ENCODE data around the gene COPS7A. TPM values are rescaled to one million over a fixed set of nuclear protein-coding genes. Genes with fewer than 3 reads are reported as not detected.
"Not testable (repeated sequence)": the region's sequence is repeated elsewhere in the genome, so short reads cannot be mapped to it uniquely, and the experiment has no call there.

The COPS7A gene
- total RNA-seq, 2 donors from 2014 or later: 20.2 to 27.7 TPM

- intact Hi-C loops (cut with DNase I): no loop called here
- no peak overlapping the region for H3K4me3 ChIP-seq
- ATAC-seq (no peak), DNase-seq (no peak)
- no peaks in the 10 kb centered on the region for H3K27me3 ChIP-seq
- WGBS, 2 donors: 80 to 84% methylated on average over 3 of the region's 3 CpGs
- no peak overlapping the region for H3K27ac ChIP-seq
- no peaks in the 10 kb centered on the region for H3K9me3 ChIP-seq
- peaks cover 0 to 8% of the 10 kb centered on the region in 2 donors for H3K36me3 ChIP-seq (replicated peaks in 1 of 2; ENCODE audit: insufficient read depth in 1 of 2, low read depth in 2 of 2)
- peaks cover 4% of the 10 kb centered on the region for H3K4me1 ChIP-seq
- TF ChIP-seq CTCF (IDR thresholded peaks at IDR 0.05) (no peak), POLR2A (IDR thresholded peaks at IDR 0.05) (no peak)
These were observed 19.0 kb downstream of the COPS7A start for GRCh38 chr12:6742834-6743233.

- ATAC-seq; H3K27me3 ChIP-seq; H3K27ac ChIP-seq; DNase-seq; H3K4me3 ChIP-seq; H3K4me1 ChIP-seq; H3K9me3 ChIP-seq; intact Hi-C loops (cut with DNase I): not testable (repeated sequence)
- 26 to 42% methylated on average over 7 of the region's 7 CpGs for WGBS, 2 donors
- H3K36me3 ChIP-seq (replicated peaks in 1 of 2; ENCODE audit: insufficient read depth in 1 of 2, low read depth in 2 of 2): peaks cover 0 to 12% of the 10 kb centered on the region in 2 donors
These were observed 19.5 kb downstream of the COPS7A start for GRCh38 chr12:6743300-6743699.

GRCh38 chr12:6745741-6746525, 22.1 kb downstream of the COPS7A start:
- DNase-seq (peak in 1 of 4 donors; percentile 29), ATAC-seq (no peak)
- Histone ChIP-seq H3K4me3 (no peak overlapping the region), H3K4me1 (peaks cover 4% of the 10 kb centered on the region), H3K9me3 (no peaks in the 10 kb centered on the region), H3K36me3 (replicated peaks in 1 of 2; ENCODE audit: insufficient read depth in 1 of 2, low read depth in 2 of 2) (peaks cover 19 to 31% of the 10 kb centered on the region in 2 donors), H3K27ac (peak overlapping the region in 2 of 4 donors; percentile 37 to 46), H3K27me3 (no peaks in the 10 kb centered on the region)
- 61 to 80% methylated on average over 12 to 13 of the region's 13 CpGs for WGBS, 2 donors
- TF ChIP-seq POLR2A (IDR thresholded peaks at IDR 0.05): no peak
- no peak for TF ChIP-seq CTCF (IDR thresholded peaks at IDR 0.05)
- intact Hi-C loops (cut with DNase I): loop anchor here (5.0 kb wide), 1 partner anchor 91 kb away; no protein-coding TSS in a partner anchor

- Histone ChIP-seq H3K9me3 (no peaks in the 10 kb centered on the region), H3K27ac (no peak overlapping the region), H3K4me3 (no peak overlapping the region), H3K4me1 (peaks cover 16% of the 10 kb centered on the region), H3K36me3 (replicated peaks in 1 of 2; ENCODE audit: insufficient read depth in 1 of 2, low read depth in 2 of 2) (peaks cover 19 to 31% of the 10 kb centered on the region in 2 donors), H3K27me3 (no peaks in the 10 kb centered on the region)
- WGBS, 2 donors: 74 to 76% methylated on average over 4 of the region's 4 CpGs
- intact Hi-C loops (cut with DNase I): loop anchor here (5.0 kb wide), 1 partner anchor 90 kb away; no protein-coding TSS in a partner anchor
- ATAC-seq (no peak), DNase-seq (no peak)
- TF ChIP-seq CTCF (IDR thresholded peaks at IDR 0.05) (no peak), POLR2A (IDR thresholded peaks at IDR 0.05) (no peak)
These were observed 23.4 kb downstream of the COPS7A start for GRCh38 chr12:6747216-6747615.

- peaks cover 19 to 31% of the 10 kb centered on the region in 2 donors for H3K36me3 ChIP-seq (replicated peaks in 1 of 2; ENCODE audit: insufficient read depth in 1 of 2, low read depth in 2 of 2)
- DNase-seq: no peak
- intact Hi-C loops (cut with DNase I): loop anchor here (5.0 kb wide), 1 partner anchor 89 kb away; no protein-coding TSS in a partner anchor
These were observed 24.9 kb downstream of the COPS7A start for GRCh38 chr12:6748761-6749160.

More at GRCh38 chr12:6748761-6749160, 24.9 kb downstream of the COPS7A start:
- WGBS, 2 donors: 92 to 97% methylated on average over 21 to 23 of the region's 28 CpGs
- no peak for TF ChIP-seq POLR2A (IDR thresholded peaks at IDR 0.05)
- no peak for TF ChIP-seq CTCF (IDR thresholded peaks at IDR 0.05)
- H3K4me1 ChIP-seq: peaks cover 17% of the 10 kb centered on the region
- H3K9me3 ChIP-seq: no peaks in the 10 kb centered on the region
- H3K27me3 ChIP-seq: no peaks in the 10 kb centered on the region
- no peak for ATAC-seq
- H3K4me3 ChIP-seq: no peak overlapping the region
- H3K27ac ChIP-seq: no peak overlapping the region

All from body of pancreas (tissue), 4 donors.